ENCODE data around the gene CNOT1. TPM values are rescaled to one million over a fixed set of nuclear protein-coding genes. Genes with fewer than 3 reads are reported as not detected.

CNOT1 gene
- total and polyA plus RNA-seq, 2 of the 4 experiments (the other 2 are of a cell fraction): 85.5 to 357 TPM

- Histone ChIP-seq H2BK20ac (ENCODE audit: low read depth, low read length) (no peak overlapping the region), H3K4me1 (ENCODE audit: control insufficient read depth, insufficient read depth, low read length) (no peaks in the 10 kb centered on the region), H3K9me1 (ENCODE audit: insufficient read depth, low read length) (no peaks in the 10 kb centered on the region; the same call in 1 of the 2 replicates), H4K5ac (ENCODE audit: low read depth, low read length) (no peak overlapping the region), H3K36me3 (ENCODE audit: control insufficient read depth, insufficient read depth, low read length) (peaks cover 59% of the 10 kb centered on the region), H2BK120ac (ENCODE audit: low read depth, low read length) (no peak overlapping the region), H3K4me2 (ENCODE audit: low read depth, low read length) (no peak overlapping the region), H4K20me1 (ENCODE audit: insufficient read depth, low read length) (peaks cover 4% of the 10 kb centered on the region; the same call in 1 of the 2 replicates), H3K23ac (ENCODE audit: low read depth, low read length) (no peak overlapping the region), H3K14ac (replicated peaks; ENCODE audit: low read depth, low read length) (no peak overlapping the region), H2BK5ac (ENCODE audit: low read depth, low read length, poor library complexity, severe bottlenecking) (no peak overlapping the region), H2AK9ac (replicated peaks; ENCODE audit: low read depth, low read length, poor library complexity) (no peak overlapping the region), H3K9ac (ENCODE audit: low read depth, low read length) (no peak overlapping the region), H3K27me3 (ENCODE audit: control insufficient read depth, insufficient read depth, low read length) (no peaks in the 10 kb centered on the region), H3K18ac (ENCODE audit: low read depth, low read length) (no peak overlapping the region), H2BK15ac (ENCODE audit: low read depth, low read length) (no peak overlapping the region), H3K56ac (ENCODE audit: extremely low read depth, insufficient read depth, low read length) (no peak overlapping the region), H4K8ac (ENCODE audit: low read depth in 2 of 2, low read length in 2 of 2) (no peak overlapping the region), H3K27ac (ENCODE audit: insufficient read depth, low read length) (no peak overlapping the region), H2AFZ (replicated peaks; ENCODE audit: low read length, poor library complexity) (no peak overlapping the region), H3K4ac (ENCODE audit: low read depth, low read length) (no peak overlapping the region), H4K91ac (ENCODE audit: insufficient read depth, low read depth, low read length) (no peak overlapping the region), H3K79me1 (ENCODE audit: low read depth in 1 of 2, low read length in 2 of 2) (peaks cover 15 to 22% of the 10 kb centered on the region in 2 experiments; a peak in 3 of 4 replicates), H3K4me3 (ENCODE audit: insufficient read depth, low read depth, low read length) (no peak overlapping the region), H3K9me3 (ENCODE audit: control insufficient read depth, insufficient read depth, low read length) (no peaks in the 10 kb centered on the region), H2AK5ac (ENCODE audit: low read depth, low read length) (no peak overlapping the region)
- WGBS, 2 experiments (ENCODE audit: extremely low coverage in 2 of 2, insufficient read length in 1 of 2): 100% methylated on average over 1 of the region's 8 CpGs; no CpG with 5 or more reads in 1 of the 2 experiments
- ChIA-PET CTCF (interaction anchor here (1.4 kb wide), 1 partner anchor 117 kb away, joined by 3 read pairs; no protein-coding TSS in a partner anchor), POLR2A (ENCODE audit: unreplicated experiment) (no interaction called here)
- TF ChIP-seq NFE2L2 (IDR thresholded peaks at IDR 0.05; ENCODE audit: low read depth, low read length): no peak
- TF ChIP-seq MAZ (IDR thresholded peaks at IDR 0.05; ENCODE audit: borderline replicate concordance, low read depth, low read length): no peak
- TF ChIP-seq USF2 (IDR thresholded peaks at IDR 0.05; ENCODE audit: low read depth, low read length): no peak
- TF ChIP-seq, protein P1, sequence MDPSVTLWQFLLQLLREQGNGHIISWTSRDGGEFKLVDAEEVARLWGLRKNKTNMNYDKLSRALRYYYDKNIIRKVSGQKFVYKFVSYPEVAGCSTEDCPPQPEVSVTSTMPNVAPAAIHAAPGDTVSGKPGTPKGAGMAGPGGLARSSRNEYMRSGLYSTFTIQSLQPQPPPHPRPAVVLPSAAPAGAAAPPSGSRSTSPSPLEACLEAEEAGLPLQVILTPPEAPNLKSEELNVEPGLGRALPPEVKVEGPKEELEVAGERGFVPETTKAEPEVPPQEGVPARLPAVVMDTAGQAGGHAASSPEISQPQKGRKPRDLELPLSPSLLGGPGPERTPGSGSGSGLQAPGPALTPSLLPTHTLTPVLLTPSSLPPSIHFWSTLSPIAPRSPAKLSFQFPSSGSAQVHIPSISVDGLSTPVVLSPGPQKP (IDR thresholded peaks at IDR 0.05; ENCODE audit: borderline replicate concordance, low read depth, low read length): no peak
- TF ChIP-seq MXI1 (IDR thresholded peaks at IDR 0.05; ENCODE audit: borderline replicate concordance, low read depth, low read length): no peak
- no peak for TF ChIP-seq POLR2A (IDR thresholded peaks at IDR 0.05; ENCODE audit: low read depth, low read length)
- TF ChIP-seq CEBPB (IDR thresholded peaks at IDR 0.05; ENCODE audit: low read depth, low read length): no peak
- TF ChIP-seq MAFK (IDR thresholded peaks at IDR 0.05; ENCODE audit: low read depth, low read length): no peak
- TF ChIP-seq, protein P2, sequence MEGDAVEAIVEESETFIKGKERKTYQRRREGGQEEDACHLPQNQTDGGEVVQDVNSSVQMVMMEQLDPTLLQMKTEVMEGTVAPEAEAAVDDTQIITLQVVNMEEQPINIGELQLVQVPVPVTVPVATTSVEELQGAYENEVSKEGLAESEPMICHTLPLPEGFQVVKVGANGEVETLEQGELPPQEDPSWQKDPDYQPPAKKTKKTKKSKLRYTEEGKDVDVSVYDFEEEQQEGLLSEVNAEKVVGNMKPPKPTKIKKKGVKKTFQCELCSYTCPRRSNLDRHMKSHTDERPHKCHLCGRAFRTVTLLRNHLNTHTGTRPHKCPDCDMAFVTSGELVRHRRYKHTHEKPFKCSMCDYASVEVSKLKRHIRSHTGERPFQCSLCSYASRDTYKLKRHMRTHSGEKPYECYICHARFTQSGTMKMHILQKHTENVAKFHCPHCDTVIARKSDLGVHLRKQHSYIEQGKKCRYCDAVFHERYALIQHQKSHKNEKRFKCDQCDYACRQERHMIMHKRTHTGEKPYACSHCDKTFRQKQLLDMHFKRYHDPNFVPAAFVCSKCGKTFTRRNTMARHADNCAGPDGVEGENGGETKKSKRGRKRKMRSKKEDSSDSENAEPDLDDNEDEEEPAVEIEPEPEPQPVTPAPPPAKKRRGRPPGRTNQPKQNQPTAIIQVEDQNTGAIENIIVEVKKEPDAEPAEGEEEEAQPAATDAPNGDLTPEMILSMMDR (conservative IDR thresholded peaks at IDR 0.05; ENCODE audit: low read depth, low read length): no peak
- no peak for TF ChIP-seq FOS (IDR thresholded peaks at IDR 0.05; ENCODE audit: low read depth, low read length)
- TF ChIP-seq SMC3 (IDR thresholded peaks at IDR 0.05; ENCODE audit: low read depth, low read length): no peak
- no peak for TF ChIP-seq RCOR1 (IDR thresholded peaks at IDR 0.05; ENCODE audit: insufficient replicate concordance, low read length)
- TF ChIP-seq BHLHE40 (IDR thresholded peaks at IDR 0.05; ENCODE audit: low read depth, low read length): no peak
- no peak for TF ChIP-seq CHD1 (IDR thresholded peaks at IDR 0.05; ENCODE audit: low read depth, low read length)
- TF ChIP-seq RFX5 (IDR thresholded peaks at IDR 0.05; ENCODE audit: low read depth, low read length): no peak
- no peak for TF ChIP-seq RAD21 (IDR thresholded peaks at IDR 0.05; ENCODE audit: low read length)
- in situ Hi-C loops (cut with MboI; ENCODE audit: low sequenced_read_pairs): no loop called here
- no TSS peak for BruUV-seq (replicated peaks)
- ATAC-seq (ENCODE audit: low read depth) (no peak), DNase-seq (no peak)
- dilution Hi-C loops (cut with HindIII; ENCODE audit: low sequenced_read_pairs, unreplicated experiment): no loop called here
- intact Hi-C loops (cut with micrococcal nuclease): no loop called here
Measured at GRCh38 chr16:58543685-58544084, 85.9 kb downstream of the CNOT1 start.

Measured in IMR-90 (cell line).